HL-60 (cell line): Measurements from ENCODE around the gene PDE4C.

Source experiments
- CTCF ChIP-seq: IDR thresholded peaks from one replicate; pipeline ENCODE4 v1.5.1; 2011; ENCODE audit warnings: low read length, control low read depth, inconsistent platforms; ENCODE audit not compliant: insufficient read depth
- POLR2AphosphoS5 ChIP-seq: IDR thresholded peaks from 2 replicates; pipeline ENCODE4 v1.6.1; 2012; ENCODE audit warnings: low read depth
- TF ChIP-seq, protein P1 (sequence below): IDR thresholded peaks from 2 replicates; pipeline ENCODE4 v1.6.1; 2012; ENCODE audit warnings: low read depth; ENCODE audit not compliant: insufficient replicate concordance

DNA sequence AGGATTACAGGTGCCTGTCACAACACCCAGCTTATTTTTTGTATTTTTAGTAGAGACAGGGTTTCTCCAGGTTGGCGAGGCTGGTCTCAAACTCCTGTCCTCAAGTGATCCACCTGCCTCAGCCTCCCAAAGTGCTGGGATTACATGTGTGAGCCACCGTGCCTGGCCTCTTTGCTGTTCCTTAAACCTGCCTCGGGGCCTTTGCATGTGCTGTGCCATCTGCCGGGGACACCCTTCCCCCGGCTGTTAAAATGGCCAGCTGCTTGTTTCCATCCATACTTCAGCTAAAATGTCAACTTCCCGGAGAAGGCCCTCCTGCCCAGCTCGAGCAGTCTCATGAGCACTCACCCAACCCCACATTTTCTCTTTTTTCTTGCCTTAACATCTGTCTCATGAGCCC, 19.1 kb upstream of the PDE4C start:
- TF ChIP-seq CTCF (no peak), POLR2AphosphoS5 (no peak)
- TF ChIP-seq, protein P1, sequence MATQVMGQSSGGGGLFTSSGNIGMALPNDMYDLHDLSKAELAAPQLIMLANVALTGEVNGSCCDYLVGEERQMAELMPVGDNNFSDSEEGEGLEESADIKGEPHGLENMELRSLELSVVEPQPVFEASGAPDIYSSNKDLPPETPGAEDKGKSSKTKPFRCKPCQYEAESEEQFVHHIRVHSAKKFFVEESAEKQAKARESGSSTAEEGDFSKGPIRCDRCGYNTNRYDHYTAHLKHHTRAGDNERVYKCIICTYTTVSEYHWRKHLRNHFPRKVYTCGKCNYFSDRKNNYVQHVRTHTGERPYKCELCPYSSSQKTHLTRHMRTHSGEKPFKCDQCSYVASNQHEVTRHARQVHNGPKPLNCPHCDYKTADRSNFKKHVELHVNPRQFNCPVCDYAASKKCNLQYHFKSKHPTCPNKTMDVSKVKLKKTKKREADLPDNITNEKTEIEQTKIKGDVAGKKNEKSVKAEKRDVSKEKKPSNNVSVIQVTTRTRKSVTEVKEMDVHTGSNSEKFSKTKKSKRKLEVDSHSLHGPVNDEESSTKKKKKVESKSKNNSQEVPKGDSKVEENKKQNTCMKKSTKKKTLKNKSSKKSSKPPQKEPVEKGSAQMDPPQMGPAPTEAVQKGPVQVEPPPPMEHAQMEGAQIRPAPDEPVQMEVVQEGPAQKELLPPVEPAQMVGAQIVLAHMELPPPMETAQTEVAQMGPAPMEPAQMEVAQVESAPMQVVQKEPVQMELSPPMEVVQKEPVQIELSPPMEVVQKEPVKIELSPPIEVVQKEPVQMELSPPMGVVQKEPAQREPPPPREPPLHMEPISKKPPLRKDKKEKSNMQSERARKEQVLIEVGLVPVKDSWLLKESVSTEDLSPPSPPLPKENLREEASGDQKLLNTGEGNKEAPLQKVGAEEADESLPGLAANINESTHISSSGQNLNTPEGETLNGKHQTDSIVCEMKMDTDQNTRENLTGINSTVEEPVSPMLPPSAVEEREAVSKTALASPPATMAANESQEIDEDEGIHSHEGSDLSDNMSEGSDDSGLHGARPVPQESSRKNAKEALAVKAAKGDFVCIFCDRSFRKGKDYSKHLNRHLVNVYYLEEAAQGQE = no peak
